Neural crest cell (in vitro differentiated cells): Measurements from ENCODE around the gene GRB2. TPM values are rescaled to one million over a fixed set of nuclear protein-coding genes. Genes with fewer than 3 reads are reported as not detected.
"Not testable (repeated sequence)": the region's sequence is repeated elsewhere in the genome, so short reads cannot be mapped to it uniquely, and the experiment has no call there.

Experiments used
- DNase-seq: peaks from one replicate; pipeline ENCODE4 v3.0.0; 2021; ENCODE audit warnings: low read depth, mixed read lengths, low spot score
- H3K27ac Mint-ChIP-seq: one replicate; pipeline ENCODE4 v1.8.0; 2021; ENCODE audit warnings: mild to moderate bottlenecking, mixed read lengths; ENCODE audit not compliant: unreplicated experiment
- H3K27me3 Mint-ChIP-seq: 2 replicates; pipeline ENCODE4 v1.8.0; 2021; ENCODE audit warnings: low read depth, mild to moderate bottlenecking, mixed read lengths
- H3K36me3 Mint-ChIP-seq: 2 replicates; pipeline ENCODE4 v1.8.0; 2021; ENCODE audit warnings: low read depth, mild to moderate bottlenecking, mixed read lengths
- H3K4me1 Mint-ChIP-seq: 2 replicates; pipeline ENCODE4 v1.8.0; 2021; ENCODE audit warnings: mixed read lengths
- H3K4me3 Mint-ChIP-seq: one replicate; pipeline ENCODE4 v1.8.0; 2021; ENCODE audit warnings: mild to moderate bottlenecking, mixed read lengths
- H3K9me3 Mint-ChIP-seq: 2 replicates; pipeline ENCODE4 v1.8.0; 2021; ENCODE audit warnings: mixed read lengths
- CTCF ChIP-seq: fragments of 200-600 bp; sonication (generic); conservative IDR thresholded peaks from 2 replicates; pipeline ENCODE4 v1.5.0; 2021; ENCODE audit warnings: antibody characterized with exemption, mild to moderate bottlenecking
- total RNA-seq: library from RNA; stranded (reverse); gene quantifications from 2 replicates; pipeline ENCODE4 v1.2.1, GENCODE V29; 2021

The GRB2 gene
- total RNA-seq, 1 donor from 2014 or later, result 79.4 TPM

DNA sequence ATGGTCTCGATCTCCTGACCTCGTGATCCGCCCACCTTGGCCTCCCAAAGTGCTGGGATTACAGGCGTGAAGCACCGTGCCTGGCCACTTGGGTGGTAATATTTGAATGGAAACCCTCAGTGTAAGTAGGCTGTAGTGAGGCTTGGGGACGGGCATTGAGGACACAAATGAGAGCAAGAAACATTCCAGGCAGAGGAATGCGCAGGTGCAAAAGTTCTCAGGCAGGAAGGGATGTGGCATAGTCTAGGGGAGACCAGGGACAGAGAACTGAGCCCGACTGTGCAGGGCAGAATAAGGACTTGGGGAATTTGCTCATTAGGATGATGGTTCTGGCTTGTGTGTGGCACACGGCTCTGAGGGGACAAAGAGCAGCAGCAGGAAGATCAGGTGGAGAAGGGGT, 54.8 kb downstream of the GRB2 start:
- peaks cover 12% of the 10 kb centered on the region for H3K36me3 Mint-ChIP-seq
- no peak overlapping the region for H3K4me3 Mint-ChIP-seq
- H3K27ac Mint-ChIP-seq, result no peak overlapping the region
- DNase-seq, result no peak
- TF ChIP-seq CTCF, result no peak
- H3K27me3 Mint-ChIP-seq, result no peaks in the 10 kb centered on the region
- no peaks in the 10 kb centered on the region for H3K9me3 Mint-ChIP-seq
- peaks cover 40% of the 10 kb centered on the region for H3K4me1 Mint-ChIP-seq

GRCh38 chr17:75350029-75350428, 55.4 kb downstream of the GRB2 start:
- Mint-ChIP-seq H3K9me3 (no peaks in the 10 kb centered on the region), H3K36me3 (peaks cover 8% of the 10 kb centered on the region), H3K27ac (no peak overlapping the region), H3K4me1 (peaks cover 47% of the 10 kb centered on the region), H3K27me3 (peaks cover 3% of the 10 kb centered on the region), H3K4me3 (no peak overlapping the region)
- TF ChIP-seq CTCF, result no peak
- no peak for DNase-seq

DNA sequence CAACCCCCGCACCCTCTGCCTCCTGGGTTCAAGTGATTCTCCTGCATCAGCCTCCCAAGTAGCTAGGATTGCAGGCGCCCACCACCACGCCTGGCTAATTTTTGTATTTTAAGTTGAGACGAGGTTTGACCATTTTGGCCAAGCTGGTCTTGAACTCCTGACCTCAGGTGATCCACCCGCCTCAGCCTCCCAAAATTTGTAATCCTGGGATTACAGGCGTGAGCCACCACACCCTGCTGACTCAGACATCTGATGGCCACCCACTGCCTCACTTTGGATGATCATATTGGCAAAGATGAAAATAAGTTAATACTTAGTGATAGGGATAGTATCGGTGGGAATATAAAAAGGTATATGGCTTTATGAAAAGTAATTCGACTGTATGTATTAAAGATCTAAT, 55.9 kb downstream of the GRB2 start:
- no peak for DNase-seq
- no peak overlapping the region for H3K27ac Mint-ChIP-seq
- peaks cover 8% of the 10 kb centered on the region for H3K36me3 Mint-ChIP-seq
- no peak overlapping the region for H3K4me3 Mint-ChIP-seq
- H3K4me1 Mint-ChIP-seq, result peaks cover 48% of the 10 kb centered on the region
- H3K27me3 Mint-ChIP-seq, result peaks cover 3% of the 10 kb centered on the region
- TF ChIP-seq CTCF, result no peak
- no peaks in the 10 kb centered on the region for H3K9me3 Mint-ChIP-seq

GRCh38 chr17:75348386-75349012, 57.0 kb downstream of the GRB2 start:
- DNase-seq, result no peak
- Mint-ChIP-seq H3K27me3 (peaks cover 3% of the 10 kb centered on the region), H3K4me1 (peaks cover 57% of the 10 kb centered on the region), H3K9me3 (no peaks in the 10 kb centered on the region), H3K27ac (no peak overlapping the region), H3K4me3 (no peak overlapping the region), H3K36me3 (peaks cover 4% of the 10 kb centered on the region)
- no peak for TF ChIP-seq CTCF

- peaks cover 54% of the 10 kb centered on the region for H3K4me1 Mint-ChIP-seq
These were observed 58.6 kb downstream of the GRB2 start for GRCh38 chr17:75346906-75347305.

GRCh38 chr17:75346368-75346767, 59.1 kb downstream of the GRB2 start:
- H3K4me3 Mint-ChIP-seq, H3K9me3 Mint-ChIP-seq, H3K27ac Mint-ChIP-seq, DNase-seq, H3K36me3 Mint-ChIP-seq, H3K27me3 Mint-ChIP-seq: not testable (repeated sequence)
- peaks cover 55% of the 10 kb centered on the region for H3K4me1 Mint-ChIP-seq

More at GRCh38 chr17:75346906-75347305, 58.6 kb downstream of the GRB2 start:
- TF ChIP-seq CTCF, result no peak
- H3K4me3 Mint-ChIP-seq, result no peak overlapping the region
- no peaks in the 10 kb centered on the region for H3K9me3 Mint-ChIP-seq
- no peak overlapping the region for H3K27ac Mint-ChIP-seq
- DNase-seq, result no peak
- peaks cover 3% of the 10 kb centered on the region for H3K27me3 Mint-ChIP-seq
- no peaks in the 10 kb centered on the region for H3K36me3 Mint-ChIP-seq
